Cardiac muscle cell (in vitro differentiated cells and primary cell): ENCODE measurements around the gene COPS2. TPM values are rescaled to one million over a fixed set of nuclear protein-coding genes. Genes with fewer than 3 reads are reported as not detected.
"Not testable (repeated sequence)": the region's sequence is repeated elsewhere in the genome, so short reads cannot be mapped to it uniquely, and the experiment has no call there.

Source experiments
- DNase-seq, 2 donors: peaks; one replicate each; pipeline versions ENCODE4 v3.0.0 to v3.0.0-alpha.2; 2010 to 2017; ENCODE audit warnings: low read depth in 1 of 2, low spot score in 1 of 2
- H3K27ac ChIP-seq: fragments of 200-600 bp; sonication (generic); 2 replicates; pipeline ENCODE4 v1.5.1; 2016
- H3K27me3 ChIP-seq: fragments of 200-600 bp; sonication (generic); 2 replicates; pipeline ENCODE4 v1.6.0; 2016; ENCODE audit warnings: control low read depth
- H3K36me3 ChIP-seq: fragments of 200-600 bp; sonication (generic); 2 replicates; pipeline ENCODE4 v1.5.1; 2016; ENCODE audit warnings: control low read depth
- H3K4me1 ChIP-seq: fragments of 200-600 bp; sonication (generic); 2 replicates; pipeline ENCODE4 v1.8.1; 2017; ENCODE audit warnings: low read depth, mild to moderate bottlenecking, mixed run types
- H3K4me3 ChIP-seq: fragments of 200-600 bp; sonication (generic); 2 replicates; pipeline ENCODE4 v1.5.1; 2016; ENCODE audit warnings: mild to moderate bottlenecking
- H3K9me3 ChIP-seq: fragments of 200-600 bp; sonication (generic); 2 replicates; pipeline ENCODE4 v1.5.1; 2017; ENCODE audit warnings: low read depth, mild to moderate bottlenecking, control low read depth
- CTCF ChIP-seq: IDR thresholded peaks from 2 replicates; pipeline ENCODE4 v1.5.1; 2012; ENCODE audit warnings: low read depth, mild to moderate bottlenecking, low read length
- polyA plus RNA-seq: library from polyadenylated mRNA; unstranded; fragments of >200 nt; fragmentation: Nextera tagmentation; extraction: Ambion mirVana; gene quantifications from 2 replicates; pipeline ENCODE4 v1.2.1, GENCODE V29; 2016
- total RNA-seq: library from RNA; depleted of rRNA; stranded (reverse); fragments of >200 nt; gene quantifications from 2 replicates; pipeline ENCODE4 v1.2.3, GENCODE V29; 2016

The COPS2 gene
- total and polyA plus RNA-seq, 2 experiments from 2014 or later: 35.7 to 41.3 TPM

GRCh38 chr15:49190586-49190985, 35.2 kb upstream of the COPS2 start:
- TF ChIP-seq CTCF: no peak
- no peak for DNase-seq
- Histone ChIP-seq H3K4me1 (no peaks in the 10 kb centered on the region), H3K9me3 (no peaks in the 10 kb centered on the region), H3K27ac (no peak overlapping the region), H3K36me3 (no peaks in the 10 kb centered on the region), H3K27me3 (no peaks in the 10 kb centered on the region), H3K4me3 (no peak overlapping the region)

- no peaks in the 10 kb centered on the region for H3K4me1 ChIP-seq
- no peak for DNase-seq
- H3K27ac ChIP-seq: no peak overlapping the region
- H3K4me3 ChIP-seq: no peak overlapping the region
- no peaks in the 10 kb centered on the region for H3K27me3 ChIP-seq
- no peak for TF ChIP-seq CTCF
- H3K9me3 ChIP-seq: no peaks in the 10 kb centered on the region
- no peaks in the 10 kb centered on the region for H3K36me3 ChIP-seq
Measured at GRCh38 chr15:49189631-49190030, 34.2 kb upstream of the COPS2 start.

- no peak for TF ChIP-seq CTCF
- no peak overlapping the region for H3K4me3 ChIP-seq
- H3K27me3 ChIP-seq: no peaks in the 10 kb centered on the region
- H3K9me3 ChIP-seq: no peaks in the 10 kb centered on the region
- no peaks in the 10 kb centered on the region for H3K4me1 ChIP-seq
- no peaks in the 10 kb centered on the region for H3K36me3 ChIP-seq
- DNase-seq: no peak
- H3K27ac ChIP-seq: no peak overlapping the region
Measured at GRCh38 chr15:49188933-49189332, 33.5 kb upstream of the COPS2 start.

- Histone ChIP-seq H3K27ac (no peak overlapping the region), H3K9me3 (no peaks in the 10 kb centered on the region), H3K4me3 (no peak overlapping the region), H3K36me3 (no peaks in the 10 kb centered on the region), H3K4me1 (no peaks in the 10 kb centered on the region), H3K27me3 (no peaks in the 10 kb centered on the region)
- no peak for DNase-seq
- no peak for TF ChIP-seq CTCF
Measured at GRCh38 chr15:49187549-49188245, 32.3 kb upstream of the COPS2 start.

- H3K36me3 ChIP-seq: no peaks in the 10 kb centered on the region
- DNase-seq: no peak
- H3K4me1 ChIP-seq: no peaks in the 10 kb centered on the region
- H3K27ac ChIP-seq: no peak overlapping the region
- TF ChIP-seq CTCF: no peak
- H3K9me3 ChIP-seq: no peaks in the 10 kb centered on the region
- no peak overlapping the region for H3K4me3 ChIP-seq
- no peaks in the 10 kb centered on the region for H3K27me3 ChIP-seq
Measured at GRCh38 chr15:49185473-49185872, 30.1 kb upstream of the COPS2 start.

GRCh38 chr15:49183741-49184140, 28.3 kb upstream of the COPS2 start:
- H3K27ac ChIP-seq, H3K9me3 ChIP-seq, H3K27me3 ChIP-seq, H3K4me3 ChIP-seq, DNase-seq, H3K36me3 ChIP-seq, H3K4me1 ChIP-seq: not testable (repeated sequence)
